ENCODE results near the gene TUSC2. TPM values are rescaled to one million over a fixed set of nuclear protein-coding genes. Genes with fewer than 3 reads are reported as not detected.

Gene TUSC2
- total RNA-seq, 1 experiment from 2014 or later = 33.5 TPM

DNA sequence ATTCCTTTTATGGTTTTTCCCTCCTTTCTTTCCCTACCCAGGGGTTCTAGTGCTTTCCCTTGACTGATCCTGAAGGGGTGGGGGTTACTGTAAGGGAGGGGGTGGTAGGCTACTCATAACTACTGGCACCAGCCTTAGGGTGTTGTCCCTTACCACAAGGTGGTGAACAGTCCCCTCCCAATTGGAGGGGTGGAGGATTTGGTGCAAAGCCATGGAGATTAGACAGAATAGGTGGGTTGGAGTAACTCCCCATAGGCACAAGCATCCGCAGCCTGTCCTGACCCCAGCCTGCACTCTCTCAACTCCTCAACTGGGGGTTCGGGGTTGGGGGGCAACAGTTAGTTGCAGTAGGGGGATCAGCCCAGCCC is 2.9 kb downstream of the TUSC2 start:
- H3K9me3 Mint-ChIP-seq = no peaks in the 10 kb centered on the region

More for the DNA sequence above, 2.9 kb downstream of the TUSC2 start:
- H4K20me1 ChIP-seq (ENCODE audit: control insufficient read depth, insufficient read depth, insufficient read length) = no peaks in the 10 kb centered on the region
- H2BK12ac ChIP-seq (ENCODE audit: insufficient read length, low read depth, low read length) = no peak overlapping the region
- no peak overlapping the region for H3K27ac ChIP-seq (ENCODE audit: insufficient read length, low read depth, low read length)
- no peak overlapping the region for H2BK15ac ChIP-seq (ENCODE audit: low read depth, low read length)
- H3K4me3 Mint-ChIP-seq = no peak overlapping the region
- H3K27me3 Mint-ChIP-seq (ENCODE audit: low read depth) = no peaks in the 10 kb centered on the region; the same call in 1 of the 2 replicates
- H3K27ac Mint-ChIP-seq = no peak overlapping the region
- no peak overlapping the region for H2BK20ac ChIP-seq (ENCODE audit: low read depth, low read length, poor library complexity, severe bottlenecking)
- peaks cover 6% of the 10 kb centered on the region; the same call in 1 of the 2 replicates for H3K4me1 ChIP-seq (ENCODE audit: insufficient read depth, low read length)
- no peak overlapping the region for H4K5ac ChIP-seq (ENCODE audit: insufficient read length, low read depth, low read length)
- H3K23ac ChIP-seq (ENCODE audit: insufficient read length, low read depth, low read length) = no peak overlapping the region
- no peak overlapping the region for H2BK5ac ChIP-seq (ENCODE audit: insufficient read length, low read length)
- H4K91ac ChIP-seq (ENCODE audit: insufficient read length, low read depth, low read length) = no peak overlapping the region
- H3K9me3 ChIP-seq (ENCODE audit: control insufficient read depth, low read depth, low read length) = no peaks in the 10 kb centered on the region
- H3K4ac ChIP-seq (ENCODE audit: low read depth, low read length) = no peak overlapping the region
- peaks cover 16 to 34% (median 19%) of the 10 kb centered on the region in 3 experiments for H3K36me3 Mint-ChIP-seq (ENCODE audit: insufficient read depth in 1 of 3, low read depth in 3 of 3)
- no peak overlapping the region for H3K14ac ChIP-seq (ENCODE audit: insufficient read depth, low read length)
- H3K56ac ChIP-seq (ENCODE audit: insufficient read length, low read depth, low read length) = no peak overlapping the region
- H3K79me1 ChIP-seq (ENCODE audit: insufficient read depth, low read depth, low read length, poor library complexity, severe bottlenecking) = peaks cover 6% of the 10 kb centered on the region
- peaks cover 20 to 36% of the 10 kb centered on the region in 2 experiments for H3K4me1 Mint-ChIP-seq
- no peak overlapping the region for H3K18ac ChIP-seq (ENCODE audit: insufficient read length, low read depth, low read length)
- no peak overlapping the region for H3T11ph ChIP-seq (ENCODE audit: low read length)
- no peaks in the 10 kb centered on the region for H3K27me3 ChIP-seq (ENCODE audit: insufficient read depth, low read length)
- no peak overlapping the region for H3K9ac ChIP-seq (ENCODE audit: extremely low read depth, insufficient read length, low read length)
- H2AFZ ChIP-seq (ENCODE audit: low read length) = no peak overlapping the region
- DNase-seq = no peak
- peaks cover 24% of the 10 kb centered on the region for H3K23me2 ChIP-seq (ENCODE audit: insufficient read length, low read depth, low read length, poor library complexity, severe bottlenecking)
- H2BK120ac ChIP-seq (ENCODE audit: low read depth, low read length, poor library complexity, severe bottlenecking) = no peak overlapping the region
- no CpG with 5 or more reads among the region's 2 CpGs for WGBS (ENCODE audit: extremely low coverage, insufficient read length, low lambda C conversion rate)
- no peak overlapping the region for H3K4me2 ChIP-seq (ENCODE audit: insufficient read depth, insufficient read length, low read length)
- H2AK5ac ChIP-seq (ENCODE audit: insufficient read length, low read length) = no peak overlapping the region
- H4K8ac ChIP-seq (replicated peaks; ENCODE audit: insufficient read length, low read depth, low read length) = no peak overlapping the region
- TF ChIP-seq, protein P1, sequence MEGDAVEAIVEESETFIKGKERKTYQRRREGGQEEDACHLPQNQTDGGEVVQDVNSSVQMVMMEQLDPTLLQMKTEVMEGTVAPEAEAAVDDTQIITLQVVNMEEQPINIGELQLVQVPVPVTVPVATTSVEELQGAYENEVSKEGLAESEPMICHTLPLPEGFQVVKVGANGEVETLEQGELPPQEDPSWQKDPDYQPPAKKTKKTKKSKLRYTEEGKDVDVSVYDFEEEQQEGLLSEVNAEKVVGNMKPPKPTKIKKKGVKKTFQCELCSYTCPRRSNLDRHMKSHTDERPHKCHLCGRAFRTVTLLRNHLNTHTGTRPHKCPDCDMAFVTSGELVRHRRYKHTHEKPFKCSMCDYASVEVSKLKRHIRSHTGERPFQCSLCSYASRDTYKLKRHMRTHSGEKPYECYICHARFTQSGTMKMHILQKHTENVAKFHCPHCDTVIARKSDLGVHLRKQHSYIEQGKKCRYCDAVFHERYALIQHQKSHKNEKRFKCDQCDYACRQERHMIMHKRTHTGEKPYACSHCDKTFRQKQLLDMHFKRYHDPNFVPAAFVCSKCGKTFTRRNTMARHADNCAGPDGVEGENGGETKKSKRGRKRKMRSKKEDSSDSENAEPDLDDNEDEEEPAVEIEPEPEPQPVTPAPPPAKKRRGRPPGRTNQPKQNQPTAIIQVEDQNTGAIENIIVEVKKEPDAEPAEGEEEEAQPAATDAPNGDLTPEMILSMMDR (conservative IDR thresholded peaks at IDR 0.05) = no peak
- peaks cover 8% of the 10 kb centered on the region; the same call in 1 of the 2 replicates for H3K79me2 ChIP-seq (ENCODE audit: insufficient read depth, low read length)

All from H9 (cell line).